Activated CD4-positive, alpha-beta T cell treated with anti-CD3 and anti-CD28 coated beads for 1 hour (primary cell): ENCODE results near the gene MYO18B.

Source experiments
- DNase-seq: peaks from one replicate; pipeline ENCODE4 v3.0.0-alpha.2; 2020

Gene MYO18B

GRCh38 chr22:25780673-25781072 lies 38.7 kb downstream of the MYO18B start:
- DNase-seq: no peak

GRCh38 chr22:25781801-25782200 lies 39.8 kb downstream of the MYO18B start:
- no peak for DNase-seq

- DNase-seq: no peak
These were observed 40.8 kb downstream of the MYO18B start for GRCh38 chr22:25782831-25783230.

DNA sequence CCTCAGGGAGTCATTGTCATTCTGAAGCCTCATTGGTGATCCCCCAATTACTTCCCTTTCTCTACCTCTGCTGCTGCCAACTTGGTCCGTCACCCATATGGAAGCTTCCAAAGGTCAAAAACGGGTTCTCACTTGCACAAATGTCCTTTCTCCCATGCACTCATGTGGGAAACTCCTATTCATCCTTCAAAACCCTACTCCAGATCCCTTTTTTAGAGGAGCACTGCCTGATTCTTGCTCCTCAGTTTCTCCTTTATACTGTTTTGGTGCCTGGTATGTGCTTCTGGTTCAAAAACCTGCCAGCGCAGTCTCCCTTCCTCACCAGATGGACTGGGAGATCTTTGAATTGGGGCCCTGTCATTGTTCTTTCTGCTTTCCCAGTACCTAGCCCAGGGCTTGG lies 41.9 kb downstream of the MYO18B start:
- no peak for DNase-seq

- DNase-seq: no peak
These were observed 44.2 kb downstream of the MYO18B start for GRCh38 chr22:25786165-25786564.

DNA sequence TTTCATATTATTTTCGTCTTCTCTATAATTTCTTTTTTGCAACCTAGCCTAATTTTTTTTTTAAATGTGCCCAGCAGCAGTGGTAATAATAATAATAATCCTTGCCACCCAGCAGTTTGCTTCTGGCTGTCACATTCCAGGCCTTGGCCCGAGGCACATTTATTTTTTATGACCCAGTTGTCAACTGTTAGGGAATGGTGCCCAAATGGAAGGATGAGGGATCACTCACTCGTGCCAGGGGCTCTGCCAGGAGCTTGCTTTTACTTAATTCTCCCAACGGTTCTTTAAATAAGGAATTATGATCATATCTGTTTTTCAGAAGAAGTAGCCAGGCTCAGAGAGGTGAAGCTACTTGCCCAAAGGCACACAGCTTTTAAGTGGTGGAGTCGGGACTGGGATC lies 49.6 kb downstream of the MYO18B start:
- no peak for DNase-seq

DNA sequence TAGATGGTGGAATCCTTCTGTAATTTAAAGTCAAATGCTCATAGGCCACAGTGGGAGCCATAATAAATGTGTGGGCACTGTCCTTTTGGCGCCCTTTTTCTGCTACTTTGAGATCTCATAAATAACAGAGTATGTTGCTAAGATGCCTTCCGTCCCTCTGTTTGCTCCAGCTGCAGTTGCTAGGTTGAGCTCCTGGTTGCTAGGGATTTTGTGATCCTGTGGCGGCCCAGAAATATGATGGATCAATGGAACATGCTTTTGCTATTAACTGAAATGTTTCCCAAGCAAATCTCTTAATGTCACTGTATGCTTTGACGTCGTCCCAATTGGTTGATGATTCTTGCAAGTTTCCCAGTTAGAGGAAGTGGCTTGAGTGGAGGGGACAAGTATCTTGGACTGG lies 53.5 kb downstream of the MYO18B start:
- no peak for DNase-seq

DNA sequence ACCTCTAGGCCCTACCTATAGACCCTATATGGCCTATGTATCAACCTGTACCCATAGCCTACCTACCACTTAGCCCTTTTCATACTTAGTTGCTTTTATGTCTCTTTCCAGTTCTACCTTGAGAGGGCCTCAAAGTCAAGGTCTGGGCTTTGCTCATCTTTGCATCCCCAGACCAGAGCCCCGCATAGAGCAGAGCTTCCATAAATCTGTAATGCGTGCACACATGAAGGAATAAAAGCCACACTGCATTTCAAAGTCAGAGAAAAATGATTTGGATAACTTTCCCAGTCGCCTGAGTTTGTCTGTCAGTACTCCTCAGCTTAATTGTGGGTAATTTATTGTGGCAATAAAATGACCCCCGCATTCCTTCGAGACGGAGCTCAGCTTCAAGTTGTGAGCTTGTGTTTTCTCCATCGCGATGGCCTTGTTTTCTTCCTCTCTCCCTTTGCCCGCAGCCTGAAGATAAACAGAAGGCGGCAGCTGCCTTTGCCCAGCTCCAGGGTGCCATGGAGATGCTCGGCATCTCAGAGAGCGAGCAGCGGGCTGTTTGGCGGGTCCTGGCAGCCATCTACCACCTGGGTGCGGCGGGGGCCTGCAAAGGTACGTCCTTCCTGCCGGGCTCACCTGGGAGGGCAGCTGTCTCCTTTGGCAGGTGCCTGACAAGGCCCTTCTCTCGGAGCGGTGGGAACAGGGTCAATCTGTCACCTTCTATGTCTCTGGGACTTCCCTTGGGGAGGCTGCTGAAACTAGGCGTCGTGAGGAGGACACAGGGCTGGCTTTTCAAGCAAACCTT lies 55.7 kb downstream of the MYO18B start:
- no peak for DNase-seq

GRCh38 chr22:25800766-25801165 lies 58.8 kb downstream of the MYO18B start:
- DNase-seq: no peak

DNA sequence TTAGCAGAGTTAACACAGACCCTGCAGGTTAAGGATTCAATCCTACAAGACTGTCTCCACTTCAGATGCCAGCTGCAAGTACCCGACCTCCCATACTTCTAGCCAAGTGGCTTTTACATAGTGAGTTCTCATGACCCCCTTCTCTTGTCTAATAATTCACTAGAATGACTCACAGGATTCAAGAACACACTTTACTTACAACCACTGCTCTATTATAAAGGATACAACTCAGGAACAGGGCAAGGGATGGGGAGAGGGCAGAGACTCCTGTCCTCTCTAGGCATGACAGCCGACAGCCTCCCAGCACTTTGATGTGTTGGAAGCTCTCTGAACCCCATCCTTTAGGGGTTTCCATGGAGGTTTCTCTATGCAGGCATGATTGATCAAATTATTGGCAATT lies 60.0 kb downstream of the MYO18B start:
- DNase-seq: no peak

GRCh38 chr22:25804676-25805075 lies 62.7 kb downstream of the MYO18B start:
- no peak for DNase-seq

DNA sequence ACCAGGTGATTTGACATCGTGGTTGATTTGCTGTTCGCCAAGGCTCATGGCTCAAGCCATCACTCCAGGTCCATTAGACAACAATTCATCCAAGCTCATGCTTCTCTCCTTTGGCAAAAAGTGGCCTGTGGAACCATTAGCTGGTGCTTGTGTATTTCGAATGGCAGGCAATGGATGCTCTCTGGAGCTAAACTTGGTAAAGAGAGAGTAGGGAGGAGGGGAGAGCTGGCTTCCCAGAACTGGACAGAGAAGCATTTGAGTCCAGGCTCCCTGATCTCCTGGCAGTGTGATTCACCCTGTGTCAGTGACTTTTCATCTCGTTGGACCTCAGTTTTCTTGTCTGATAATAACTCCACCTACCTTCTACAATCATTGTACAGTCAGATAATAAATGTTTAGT lies 64.6 kb downstream of the MYO18B start:
- DNase-seq: no peak

GRCh38 chr22:25814685-25815084 lies 72.7 kb downstream of the MYO18B start:
- DNase-seq: no peak

DNA sequence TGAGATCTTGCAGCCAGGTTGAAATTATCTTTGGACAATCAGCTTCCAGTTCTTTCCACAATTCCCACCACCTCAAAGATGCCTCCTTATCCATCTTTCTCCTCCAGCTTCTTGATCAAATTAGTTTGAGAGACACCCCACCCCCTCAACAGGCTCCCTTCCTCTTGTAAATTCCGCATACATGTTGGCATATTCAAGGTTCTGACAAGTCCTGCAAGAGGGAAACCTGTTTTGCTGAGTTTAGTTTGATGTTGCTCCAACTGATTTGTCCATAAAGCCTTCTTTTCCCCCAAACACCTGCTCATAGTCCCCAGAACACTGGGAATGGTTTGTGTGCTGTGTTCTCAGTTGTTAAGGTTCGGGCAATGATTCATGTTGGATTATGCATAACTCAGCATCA lies 73.6 kb downstream of the MYO18B start:
- no peak for DNase-seq

DNA sequence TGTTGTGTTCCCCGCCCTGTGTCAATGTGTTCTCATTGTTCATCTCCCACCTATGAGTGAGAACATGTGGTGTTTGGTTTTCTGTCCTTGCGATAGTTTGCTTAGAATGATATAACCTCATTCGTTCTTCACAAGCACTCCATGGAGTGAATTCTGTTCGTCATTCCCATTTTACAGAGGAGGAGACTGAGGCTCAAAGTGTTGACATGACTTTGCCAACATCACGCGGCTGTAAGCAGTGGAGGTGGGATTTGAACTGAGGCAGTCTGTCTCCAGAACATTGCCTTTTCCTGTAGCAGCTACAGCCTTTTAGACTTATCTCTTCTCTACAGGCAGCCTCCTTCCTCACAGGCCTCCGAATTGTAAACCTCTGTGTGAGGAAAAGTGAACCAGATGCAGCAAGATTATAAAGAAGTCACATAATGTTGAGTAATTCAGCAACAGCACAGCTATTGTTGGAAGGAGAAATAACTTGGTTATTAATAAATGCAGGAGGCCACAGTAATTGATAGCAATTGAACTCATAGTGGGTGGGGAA lies 74.6 kb downstream of the MYO18B start:
- DNase-seq: no peak

DNA sequence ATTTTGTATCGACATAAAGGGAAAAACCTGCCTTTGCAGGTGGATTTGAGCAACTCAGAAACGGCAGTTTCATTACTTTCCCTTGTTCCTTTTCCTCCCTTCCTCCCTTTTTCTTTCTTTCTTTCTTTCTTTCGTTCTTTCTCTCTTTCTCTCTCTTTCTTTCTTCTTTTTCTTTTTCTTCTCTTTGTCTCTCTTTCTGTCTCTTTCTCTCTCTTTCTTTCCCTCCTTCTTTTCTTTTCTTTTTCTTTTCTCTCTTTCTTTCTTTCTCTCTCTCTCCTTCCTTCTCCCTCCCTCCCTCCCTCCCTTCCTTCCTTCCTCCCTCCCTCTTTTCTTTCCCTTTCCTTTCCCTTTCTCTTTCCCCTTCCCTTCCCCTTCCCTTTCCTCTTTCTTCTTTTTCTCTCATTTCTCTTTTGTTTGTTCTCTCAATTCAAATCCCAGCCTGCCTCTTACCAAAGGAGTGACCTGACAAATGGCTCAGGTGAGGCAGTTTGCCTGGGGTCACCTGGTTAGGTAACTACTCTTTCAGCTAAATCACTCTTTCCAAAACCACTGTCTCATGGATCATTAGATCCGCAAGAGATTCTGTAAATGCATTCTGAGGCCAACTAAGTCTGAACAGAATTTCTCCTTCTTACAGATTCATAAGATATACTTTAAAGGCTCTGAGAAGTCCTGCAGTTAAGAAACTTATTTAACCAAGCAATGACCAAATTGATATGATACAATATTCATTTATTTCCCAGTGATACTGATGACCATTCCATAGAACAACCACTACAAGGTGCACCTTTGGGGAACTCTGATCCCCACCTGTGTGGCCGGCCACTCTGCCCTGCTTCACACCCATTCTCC lies 75.3 kb downstream of the MYO18B start:
- no peak for DNase-seq

GRCh38 chr22:25818541-25818940 lies 76.6 kb downstream of the MYO18B start:
- no peak for DNase-seq

DNA sequence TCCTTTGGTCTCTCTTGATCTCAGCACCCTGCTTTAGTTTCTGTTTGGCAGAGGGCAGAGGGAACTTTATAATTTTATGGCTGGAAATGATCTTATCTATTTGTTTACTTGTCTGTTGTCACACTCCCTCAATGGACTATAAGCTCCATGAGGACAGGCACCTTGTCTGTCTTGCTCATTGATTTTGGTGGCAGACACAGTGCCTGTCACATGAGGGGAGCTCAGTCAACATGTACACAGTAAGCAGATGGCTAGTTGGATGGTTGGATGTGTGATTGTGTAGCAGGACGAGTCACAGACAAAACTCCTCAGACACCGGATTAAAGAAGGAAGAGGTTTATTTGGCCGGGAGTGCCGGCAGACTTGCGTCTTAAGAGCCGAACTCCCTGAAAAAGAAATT lies 80.4 kb downstream of the MYO18B start:
- no peak for DNase-seq

- no peak for DNase-seq
These were observed 81.3 kb downstream of the MYO18B start for GRCh38 chr22:25823276-25823675.

DNA sequence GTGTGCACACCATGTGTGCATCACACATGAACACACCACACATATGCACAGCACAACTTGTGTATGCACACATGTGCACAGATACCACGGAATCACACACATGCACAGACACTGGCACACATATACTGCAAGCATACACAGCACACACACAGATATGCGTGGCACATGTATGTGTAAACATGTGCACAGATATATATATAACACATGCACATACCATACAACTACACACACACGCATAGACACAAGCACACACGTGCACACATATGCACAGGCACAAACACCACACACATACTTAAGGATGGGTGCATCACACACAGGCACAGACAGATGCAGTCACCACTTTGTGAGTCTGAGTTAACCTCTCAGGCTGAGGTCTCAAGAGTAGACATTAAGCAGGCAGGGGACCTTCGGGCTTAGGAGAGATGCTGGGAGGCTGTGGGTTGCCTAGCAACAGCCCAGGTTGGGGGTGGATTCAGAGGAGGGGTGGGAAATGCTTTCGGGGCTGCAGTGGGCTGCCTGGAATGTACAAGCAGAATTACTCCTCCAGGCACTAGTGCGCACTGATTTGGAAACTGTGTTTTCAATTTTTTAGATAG lies 82.9 kb downstream of the MYO18B start:
- DNase-seq: no peak

DNA sequence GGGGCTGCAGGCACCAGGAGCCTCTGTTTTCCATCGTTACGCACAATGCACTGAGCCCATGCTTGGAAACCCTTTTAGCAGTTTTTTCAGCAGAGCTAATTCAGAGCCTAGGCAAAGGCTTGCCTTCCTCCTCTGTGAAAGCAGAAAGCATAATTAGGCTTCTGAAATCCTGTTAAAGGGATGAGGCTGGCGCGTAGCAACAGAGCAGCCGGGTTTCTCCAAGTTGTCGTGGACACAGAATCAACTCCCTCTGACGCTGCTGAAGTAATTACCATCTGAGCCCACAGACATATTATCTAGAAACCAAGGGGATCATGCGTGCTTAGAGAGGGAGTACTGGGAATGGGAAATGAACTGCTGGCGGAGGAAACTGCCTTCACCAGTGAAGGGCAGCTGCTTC lies 85.4 kb downstream of the MYO18B start:
- no peak for DNase-seq

GRCh38 chr22:25828422-25828821 lies 86.4 kb downstream of the MYO18B start:
- no peak for DNase-seq

- no peak for DNase-seq
These were observed 87.2 kb downstream of the MYO18B start for GRCh38 chr22:25829237-25829636.
